ENCODE results near the gene LDHA. TPM values are rescaled to one million over a fixed set of nuclear protein-coding genes. Genes with fewer than 3 reads are reported as not detected.
"Not testable (repeated sequence)": the region's sequence is repeated elsewhere in the genome, so short reads cannot be mapped to it uniquely, and the experiment has no call there.

The LDHA gene
- total and polyA plus RNA-seq, 9 of the 15 experiments (the other 6 are each of a cell fraction or from before 2014, with no cell fraction given): 535 to 3,001 (median 926) TPM

GRCh38 chr11:18397921-18398320 lies 3.6 kb downstream of the LDHA start:
- FAIRE-seq: no peak
- Histone ChIP-seq H3K4me1 (replicated peaks in 1 of 2; ENCODE audit: control insufficient read depth in 2 of 2, insufficient read depth in 2 of 2, low read length in 2 of 2) (peaks cover 9 to 18% of the 10 kb centered on the region in 2 experiments), H3K9me3 (replicated peaks; ENCODE audit: control insufficient read depth, insufficient read depth, low read depth, low read length) (no peaks in the 10 kb centered on the region), H2AFZ (ENCODE audit: low read depth, low read length) (no peak overlapping the region), H3K79me2 (ENCODE audit: control insufficient read depth, insufficient read depth, low read length) (peaks cover 71% of the 10 kb centered on the region), H4K20me1 (replicated peaks; ENCODE audit: control insufficient read depth, insufficient read depth, low read length) (peaks cover 41% of the 10 kb centered on the region), H3K4me2 (ENCODE audit: insufficient read depth, low read length) (peak overlapping the region; percentile 21), H3K9me1 (ENCODE audit: control insufficient read depth, insufficient read depth, low read length) (no peaks in the 10 kb centered on the region), H3K36me3 (ENCODE audit: control insufficient read depth, insufficient read depth, low read length) (peaks cover 74% of the 10 kb centered on the region), H3K27me3 (ENCODE audit: control insufficient read depth in 2 of 2, insufficient read depth in 2 of 2, low read length in 2 of 2) (no peaks in the 10 kb centered on the region), H3K4me3 (no peak overlapping the region), H3K27ac (ENCODE audit: extremely low read depth, low read depth, low read length) (no peak overlapping the region), H3K9ac (ENCODE audit: insufficient read depth in 1 of 2, low read depth in 2 of 2, low read length in 2 of 2) (no peak overlapping the region)
- 100% methylated on average over 3 of the region's 3 CpGs for WGBS (ENCODE audit: insufficient coverage, low coverage, missing lambda C conversion rate)
- no peak for ATAC-seq
- DNase-seq (ENCODE audit: extremely low read depth in 1 of 4, low spot score in 3 of 4): no peak
- TF ChIP-seq RBFOX2 (IDR thresholded peaks at IDR 0.05; ENCODE audit: low read depth, low read length) (peak; percentile 7; the same call in 1 of the 2 replicates), POLR2H (tag; IDR thresholded peaks at IDR 0.05; ENCODE audit: low read depth) (no peak)
- POLR2A ChIA-PET: interaction anchor here (1.4 kb wide), 2 partner anchors 12 to 19 kb away, joined by 4 to 6 read pairs; no protein-coding TSS in a partner anchor
- intact Hi-C loops (cut with micrococcal nuclease) (loop anchor here (10.0 kb wide), 1 partner anchor 247 kb away; no protein-coding TSS in a partner anchor), in situ Hi-C loops (cut with MboI) (no loop called here)
- BruUV-seq (replicated peaks): no TSS peak
- CTCF ChIA-PET (ENCODE audit: low intra/inter-chr PET ratio): no interaction called here

- peaks cover 46% of the 10 kb centered on the region for H3K79me2 ChIP-seq (ENCODE audit: control insufficient read depth, insufficient read depth, low read length)
- H3K27ac ChIP-seq (ENCODE audit: extremely low read depth, low read depth, low read length); CTCF ChIA-PET (ENCODE audit: low intra/inter-chr PET ratio); H3K4me3 ChIP-seq; H3K4me1 ChIP-seq (replicated peaks in 1 of 2; ENCODE audit: control insufficient read depth in 2 of 2, insufficient read depth in 2 of 2, low read length in 2 of 2); FAIRE-seq; H3K9ac ChIP-seq (ENCODE audit: insufficient read depth in 1 of 2, low read depth in 2 of 2, low read length in 2 of 2); H2AFZ ChIP-seq (ENCODE audit: low read depth, low read length); H3K9me3 ChIP-seq (replicated peaks; ENCODE audit: control insufficient read depth, insufficient read depth, low read depth, low read length); intact Hi-C loops (cut with micrococcal nuclease); H3K4me2 ChIP-seq (ENCODE audit: insufficient read depth, low read length); in situ Hi-C loops (cut with MboI); BruUV-seq (replicated peaks); H3K27me3 ChIP-seq (ENCODE audit: control insufficient read depth in 2 of 2, insufficient read depth in 2 of 2, low read length in 2 of 2); DNase-seq (ENCODE audit: extremely low read depth in 1 of 4, low spot score in 3 of 4); ATAC-seq; H3K9me1 ChIP-seq (ENCODE audit: control insufficient read depth, insufficient read depth, low read length): not testable (repeated sequence)
- H4K20me1 ChIP-seq (replicated peaks; ENCODE audit: control insufficient read depth, insufficient read depth, low read length): peaks cover 40% of the 10 kb centered on the region
- peaks cover 96% of the 10 kb centered on the region for H3K36me3 ChIP-seq (ENCODE audit: control insufficient read depth, insufficient read depth, low read length)
- POLR2A ChIA-PET: interaction anchor here (1.4 kb wide), 1 partner anchor 9 kb away, joined by 6 read pairs; no protein-coding TSS in a partner anchor
- 86% methylated on average over 9 of the region's 9 CpGs for WGBS (ENCODE audit: insufficient coverage, low coverage, missing lambda C conversion rate)
Measured at GRCh38 chr11:18401077-18401476, 6.7 kb downstream of the LDHA start.
